Esophagus muscularis mucosa (tissue), 4 donors: ENCODE results near the gene IGFBPL1. TPM values are rescaled to one million over a fixed set of nuclear protein-coding genes. Genes with fewer than 3 reads are reported as not detected.
A peak's percentile ranks its signal among the peaks of the same experiment; 100 is the strongest.

Source experiments
- DNase-seq: peaks from one replicate; pipeline ENCODE4 v3.0.0-alpha.2; 2017; ENCODE audit errors: extremely low spot score
- H3K27ac ChIP-seq, 4 donors: fragments of 200-600 bp; sonication (generic); replicated peaks in 1 of 4; 1 replicate in 3 of 4; 2 replicates in 1 of 4; pipeline ENCODE4 v1.5.1; 2016 to 2019; ENCODE audit warnings: mild to moderate bottlenecking in 1 of 4
- H3K27me3 ChIP-seq, 4 donors: fragments of 200-600 bp; sonication (generic); one replicate each; pipeline versions ENCODE4 v1.5.1 to v1.6.0; 2016 to 2019
- H3K36me3 ChIP-seq, 4 donors: fragments of 200-600 bp; sonication (generic); one replicate each; pipeline ENCODE4 v1.5.1; 2016 to 2019
- H3K4me1 ChIP-seq, 4 donors: fragments of 200-600 bp; sonication (generic); one replicate each; pipeline ENCODE4 v1.5.1; 2016 to 2019
- H3K4me3 ChIP-seq, 4 donors: fragments of 200-600 bp; sonication (generic); 1 replicate in 2 of 4; 2 replicates in 2 of 4; pipeline ENCODE4 v1.5.1; 2016 to 2019; ENCODE audit warnings: mild to moderate bottlenecking in 4 of 4, moderate library complexity in 1 of 4
- H3K9me3 ChIP-seq, 4 donors: fragments of 200-600 bp; sonication (generic); 1 replicate in 3 of 4; 2 replicates in 1 of 4; pipeline ENCODE4 v1.5.1; 2016 to 2019
- EP300 ChIP-seq: sonication (generic); formaldehyde crosslinking; IDR thresholded peaks from one replicate; pipeline ENCODE4 v1.6.1; 2017; ENCODE audit warnings: antibody characterized with exemption
- POLR2A ChIP-seq: fragments of 450-650 bp; IDR thresholded peaks from one replicate; pipeline ENCODE4 v1.6.1; 2017; ENCODE audit warnings: antibody characterized with exemption, moderate library complexity, mild to moderate bottlenecking, low read depth
- POLR2AphosphoS5 ChIP-seq, 2 donors: sonication (generic); formaldehyde crosslinking; IDR thresholded peaks; one replicate each; pipeline ENCODE4 v1.6.1; 2017; ENCODE audit warnings: antibody characterized with exemption in 2 of 2
- WGBS: methylation state at CpG from one replicate; pipeline ENCODE4 v1.1.5; 2018; 5-methylcytosine and 5-hydroxymethylcytosine counted together
- intact Hi-C: fragments of 100-400 bp; cut with DNase I; formaldehyde crosslinking; loops from one replicate; pipeline ENCODE4 v1.15.1; 2023
- total RNA-seq, 4 donors: library from RNA; depleted of rRNA; stranded (reverse); fragments of >200 nt; gene quantifications; one replicate each; pipeline versions ENCODE4 v1.1.0 to v1.2.1, GENCODE V29; 2016
- TF ChIP-seq, protein P1 (sequence below), 3 experiments: fragments of 200-600 bp in 2 of 3; fragments of 450-650 bp in 1 of 3; sonication (generic) in 2 of 3; IDR thresholded peaks; one replicate each; pipeline ENCODE4 v1.5.1; 2017 to 2019; ENCODE audit warnings: antibody characterized with exemption in 3 of 3, mild to moderate bottlenecking in 2 of 3, moderate library complexity in 1 of 3

IGFBPL1 gene
- total RNA-seq, 4 donors from 2014 or later, result 0.78 to 3.7 (median 1.5) TPM

DNA sequence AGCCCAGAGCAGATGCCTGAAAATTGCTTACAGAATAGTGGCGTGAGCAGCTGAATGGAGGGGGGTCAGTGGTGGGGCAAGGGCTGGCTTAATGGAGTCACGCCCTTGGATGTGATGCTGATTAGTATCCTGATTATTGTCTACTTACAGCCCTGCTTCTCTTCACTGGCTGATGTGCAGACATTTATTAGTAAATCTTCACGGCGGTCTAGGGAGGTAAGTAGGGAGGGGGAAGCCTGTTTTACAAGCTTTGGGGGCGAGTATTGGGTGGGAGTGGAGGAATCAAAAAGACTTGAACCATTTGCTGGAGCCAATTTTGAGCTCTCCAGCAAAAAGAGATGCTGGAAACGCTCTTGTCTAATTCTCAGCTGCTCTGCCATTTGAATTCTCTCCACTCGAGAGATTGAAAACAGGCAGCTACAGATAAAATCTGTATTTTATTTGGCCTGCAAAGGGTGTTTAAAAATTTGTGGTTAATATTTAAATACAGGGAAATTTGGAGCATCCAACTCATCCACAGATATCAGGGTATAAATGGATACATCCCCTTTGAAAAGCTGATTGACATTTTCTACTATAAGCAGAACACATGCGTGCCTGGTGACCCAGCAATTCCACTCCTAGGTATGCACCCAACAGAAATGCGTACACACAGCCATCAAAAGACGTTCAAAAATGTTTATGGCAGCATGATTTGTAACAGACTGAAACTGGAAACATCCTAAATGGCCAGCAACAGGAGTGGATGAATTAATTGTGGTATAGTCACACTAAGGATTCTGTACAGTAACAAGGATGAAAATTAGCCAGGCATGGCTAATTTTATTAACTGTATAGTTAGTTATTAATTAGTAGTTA, 51.3 kb downstream of the IGFBPL1 start:
- no peak for DNase-seq
- TF ChIP-seq, protein P1, sequence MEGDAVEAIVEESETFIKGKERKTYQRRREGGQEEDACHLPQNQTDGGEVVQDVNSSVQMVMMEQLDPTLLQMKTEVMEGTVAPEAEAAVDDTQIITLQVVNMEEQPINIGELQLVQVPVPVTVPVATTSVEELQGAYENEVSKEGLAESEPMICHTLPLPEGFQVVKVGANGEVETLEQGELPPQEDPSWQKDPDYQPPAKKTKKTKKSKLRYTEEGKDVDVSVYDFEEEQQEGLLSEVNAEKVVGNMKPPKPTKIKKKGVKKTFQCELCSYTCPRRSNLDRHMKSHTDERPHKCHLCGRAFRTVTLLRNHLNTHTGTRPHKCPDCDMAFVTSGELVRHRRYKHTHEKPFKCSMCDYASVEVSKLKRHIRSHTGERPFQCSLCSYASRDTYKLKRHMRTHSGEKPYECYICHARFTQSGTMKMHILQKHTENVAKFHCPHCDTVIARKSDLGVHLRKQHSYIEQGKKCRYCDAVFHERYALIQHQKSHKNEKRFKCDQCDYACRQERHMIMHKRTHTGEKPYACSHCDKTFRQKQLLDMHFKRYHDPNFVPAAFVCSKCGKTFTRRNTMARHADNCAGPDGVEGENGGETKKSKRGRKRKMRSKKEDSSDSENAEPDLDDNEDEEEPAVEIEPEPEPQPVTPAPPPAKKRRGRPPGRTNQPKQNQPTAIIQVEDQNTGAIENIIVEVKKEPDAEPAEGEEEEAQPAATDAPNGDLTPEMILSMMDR (IDR thresholded peaks at IDR 0.05), result no peak
- TF ChIP-seq EP300, result no peak
- no peak for TF ChIP-seq POLR2A
- no peak for TF ChIP-seq POLR2AphosphoS5 (IDR thresholded peaks at IDR 0.05)
- H3K4me3 ChIP-seq, result no peak overlapping the region
- peak overlapping the region in 1 of 4 donors; percentile 20 for H3K27ac ChIP-seq
- H3K27me3 ChIP-seq, result no peaks in the 10 kb centered on the region
- WGBS, result 63% methylated on average over 10 of the region's 10 CpGs
- peaks cover 0 to 25% (median 18%) of the 10 kb centered on the region in 4 donors for H3K4me1 ChIP-seq
- intact Hi-C loops, result loop anchor here (5.0 kb wide), 1 partner anchor 59 kb away; no protein-coding TSS in a partner anchor
- H3K36me3 ChIP-seq, result no peaks in the 10 kb centered on the region
- H3K9me3 ChIP-seq, result no peaks in the 10 kb centered on the region

DNA sequence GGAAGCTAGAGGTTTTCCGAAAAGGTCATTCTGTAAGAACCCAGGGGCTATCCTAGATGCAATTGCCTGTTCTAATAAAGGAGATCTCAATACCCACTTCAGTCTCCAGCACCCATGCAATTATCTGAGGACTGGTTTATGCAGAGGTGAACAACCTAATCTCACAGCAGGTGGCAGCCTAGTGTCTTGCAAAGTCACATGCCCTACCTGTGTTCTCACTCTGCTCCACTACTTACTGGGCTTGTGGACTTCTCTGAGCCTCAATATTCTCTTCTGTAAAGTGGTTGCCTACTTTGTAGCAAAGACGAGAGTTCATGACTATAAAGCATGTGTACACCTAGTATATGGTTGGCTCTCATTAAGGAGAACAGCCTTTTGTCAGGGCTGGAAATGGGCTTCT, 52.8 kb downstream of the IGFBPL1 start:
- no peak for DNase-seq
- no peaks in the 10 kb centered on the region for H3K9me3 ChIP-seq
- H3K27ac ChIP-seq, result no peak overlapping the region
- 85% methylated on average over 2 of the region's 2 CpGs for WGBS
- TF ChIP-seq POLR2AphosphoS5 (IDR thresholded peaks at IDR 0.05), result no peak
- no peak for TF ChIP-seq POLR2A
- TF ChIP-seq, protein P1 (IDR thresholded peaks at IDR 0.05), result peak; percentile 46 to 62 (median 58)
- no peak for TF ChIP-seq EP300
- no peaks in the 10 kb centered on the region for H3K27me3 ChIP-seq
- H3K36me3 ChIP-seq, result no peaks in the 10 kb centered on the region
- H3K4me3 ChIP-seq, result no peak overlapping the region
- peaks cover 0 to 14% (median 7%) of the 10 kb centered on the region in 4 donors for H3K4me1 ChIP-seq
- intact Hi-C loops, result loop anchor here (5.0 kb wide), 1 partner anchor 61 kb away; no protein-coding TSS in a partner anchor

DNA sequence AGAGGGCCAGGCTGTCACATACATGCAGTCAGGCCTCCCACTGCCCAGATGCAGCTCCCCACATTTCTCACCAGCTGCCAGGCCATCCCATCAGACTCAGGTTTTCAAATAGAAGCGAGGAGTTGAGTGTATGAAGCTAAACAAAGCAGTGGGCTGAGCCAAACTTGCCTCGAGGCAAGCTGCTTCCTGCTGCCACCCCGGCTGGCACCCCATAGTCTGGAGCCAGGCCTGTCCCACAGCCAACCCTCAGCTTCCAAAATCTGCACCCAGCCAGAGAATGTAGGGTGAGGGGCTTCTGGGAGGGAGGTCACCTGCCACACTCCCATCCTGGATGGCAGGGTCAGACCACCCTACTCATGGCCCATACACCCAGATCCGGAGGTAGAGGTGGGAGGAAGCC, 54.1 kb downstream of the IGFBPL1 start:
- TF ChIP-seq EP300, result no peak
- TF ChIP-seq POLR2A, result no peak
- TF ChIP-seq, protein P1 (IDR thresholded peaks at IDR 0.05), result no peak
- TF ChIP-seq POLR2AphosphoS5 (IDR thresholded peaks at IDR 0.05), result no peak
- H3K9me3 ChIP-seq, result no peaks in the 10 kb centered on the region
- no peaks in the 10 kb centered on the region for H3K36me3 ChIP-seq
- WGBS, result 62% methylated on average over 3 of the region's 4 CpGs
- no peaks in the 10 kb centered on the region for H3K27me3 ChIP-seq
- H3K27ac ChIP-seq, result no peak overlapping the region
- intact Hi-C loops, result loop anchor here (5.0 kb wide), 1 partner anchor 62 kb away; no protein-coding TSS in a partner anchor
- peaks cover 0 to 4% (median 2%) of the 10 kb centered on the region in 4 donors for H3K4me1 ChIP-seq
- no peak for DNase-seq
- no peak overlapping the region for H3K4me3 ChIP-seq

DNA sequence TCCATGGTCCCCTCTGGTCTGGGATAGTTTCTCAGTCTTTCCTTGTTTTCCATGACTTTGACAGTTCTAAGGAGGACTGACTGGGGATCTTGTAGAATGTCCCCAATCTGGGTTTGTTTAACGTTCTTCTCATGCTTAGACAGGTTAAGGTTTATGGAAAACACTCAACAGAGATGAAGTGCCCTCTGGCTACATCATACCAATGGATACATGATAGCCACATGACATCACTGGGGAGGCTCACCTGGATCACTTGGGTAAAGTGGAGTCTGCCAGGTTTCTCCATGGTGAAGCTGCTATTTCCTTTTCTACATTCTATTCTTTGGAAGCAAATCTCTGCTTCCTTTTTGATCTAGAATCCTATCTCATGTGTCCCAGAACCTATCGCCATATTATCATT, 55.5 kb downstream of the IGFBPL1 start:
- no peaks in the 10 kb centered on the region for H3K9me3 ChIP-seq
- 85% methylated on average over 2 of the region's 2 CpGs for WGBS
- TF ChIP-seq EP300 (no peak), POLR2AphosphoS5 (IDR thresholded peaks at IDR 0.05) (no peak), POLR2A (no peak)
- TF ChIP-seq, protein P1 (IDR thresholded peaks at IDR 0.05), result no peak

More for the DNA sequence above, 55.5 kb downstream of the IGFBPL1 start:
- Histone ChIP-seq H3K36me3 (no peaks in the 10 kb centered on the region), H3K4me1 (peaks cover 0 to 5% (median 0%) of the 10 kb centered on the region in 4 donors), H3K4me3 (no peak overlapping the region), H3K27me3 (no peaks in the 10 kb centered on the region), H3K27ac (no peak overlapping the region)
- DNase-seq, result no peak
- intact Hi-C loops, result loop anchor here (10.0 kb wide), 1 partner anchor 624 kb away; no protein-coding TSS in a partner anchor
